GM19025 (cell line): Measurements from ENCODE around the gene NEDD4L.
"Not testable (repeated sequence)": the region's sequence is repeated elsewhere in the genome, so short reads cannot be mapped to it uniquely, and the experiment has no call there.

Experiments
- ATAC-seq: cut with Tn5 transposase; IDR thresholded peaks from one replicate; pipeline ENCODE4 v1.9.1; 2021; ENCODE audit warnings: mild to moderate bottlenecking, low read depth, moderate library complexity; ENCODE audit not compliant: unreplicated experiment

NEDD4L gene

GRCh38 chr18:58419587-58420199 is 375.7 kb downstream of the NEDD4L start:
- no peak for ATAC-seq

- no peak for ATAC-seq
These were observed 382.6 kb downstream of the NEDD4L start for GRCh38 chr18:58426611-58427010.

- ATAC-seq, result no peak
These were observed 383.3 kb downstream of the NEDD4L start for GRCh38 chr18:58427321-58427720.

GRCh38 chr18:58429442-58429841 is 385.4 kb downstream of the NEDD4L start:
- no peak for ATAC-seq

GRCh38 chr18:58431215-58431614 is 387.2 kb downstream of the NEDD4L start:
- no peak for ATAC-seq

GRCh38 chr18:58432050-58432727 is 388.2 kb downstream of the NEDD4L start:
- ATAC-seq, result no peak

GRCh38 chr18:58435221-58436005 is 391.4 kb downstream of the NEDD4L start:
- ATAC-seq, result not testable (repeated sequence)

GRCh38 chr18:58438161-58438957 is 394.3 kb downstream of the NEDD4L start:
- no peak for ATAC-seq

GRCh38 chr18:58438958-58439300 is 394.9 kb downstream of the NEDD4L start:
- ATAC-seq, result no peak

GRCh38 chr18:58443671-58444070 is 399.6 kb downstream of the NEDD4L start:
- no peak for ATAC-seq

- ATAC-seq, result no peak
These were observed 402.5 kb downstream of the NEDD4L start for GRCh38 chr18:58446391-58447060.

- ATAC-seq, result no peak
These were observed 403.5 kb downstream of the NEDD4L start for GRCh38 chr18:58447402-58448095.

- no peak for ATAC-seq
These were observed 405.4 kb downstream of the NEDD4L start for GRCh38 chr18:58449464-58449863.
